Left colon (tissue), 2 donors: ENCODE data around the gene SLC9A4. TPM values are rescaled to one million over a fixed set of nuclear protein-coding genes. Genes with fewer than 3 reads are reported as not detected.

Source experiments
- microRNA-seq, 2 donors: library from miRNA; unstranded; fragments of <30 nt; microRNA quantifications; one replicate each; pipeline versions ENCODE4 v1.1.0 to v1.2.0, GENCODE V29; 2020
- total RNA-seq, 2 donors: library from RNA; stranded (reverse); fragmentation: NEBNext Ultra II Directional; extraction: Animal tissue kit (Norgen Biotek cat#: 25700); gene quantifications; one replicate each; pipeline ENCODE4 v1.2.1, GENCODE V29; 2021
- donor health status: DM: no; HTN: no; CAD: no.
- donor health status: DM: yes; HTN: yes; CAD: no.

Gene SLC9A4
- total RNA-seq, 2 donors from 2014 or later = 0.09 to 0.34 TPM

Small RNA genes within 50 kb of the gene (microRNA-seq; reads per million reads assigned to microRNA genes)
- 2.7 to 4.1 reads per million in 2 donors for gene MIR4772

Other genes starting within 250 kb of the SLC9A4 start
- 1 to 10 TPM; 3.4 to 3.8 TPM for gene IL1RL1, start 161.7 kb upstream of the SLC9A4 start, total RNA-seq
- gene IL18R1, start 117.4 kb upstream of the SLC9A4 start, total RNA-seq = 1 to 10 TPM; 3.0 to 3.2 TPM
- 1 to 10 TPM in 1 of 2 donors, under 1 TPM in 1; 0.52 to 2.4 TPM for gene IL18RAP, start 50.1 kb upstream of the SLC9A4 start, total RNA-seq
- 10 to 100 TPM; 75.2 to 81.1 TPM for gene SLC9A2, start 146.3 kb downstream of the SLC9A4 start, total RNA-seq